Calu3 (cell line): ENCODE data around the gene CENPS. TPM values are rescaled to one million over a fixed set of nuclear protein-coding genes. Genes with fewer than 3 reads are reported as not detected.

Experiments
- BruUV-seq: library from RNA; stranded (reverse); fragments of 400-500 nt; replicated peaks from 2 replicates; lab custom pipeline; 2021; lab: Mats Ljungman, UMichigan
- CTCF ChIA-PET: fragments of 300-600 bp; sonication (Branson Sonifier 250); formaldehyde crosslinking; loops from one replicate; lab custom pipeline; 2022; ENCODE audit warnings: antibody characterized with exemption; lab: Charles Lee
- DNase-seq: peaks from one replicate; pipeline ENCODE4 v3.0.0; 2022
- H3K27ac Mint-ChIP-seq: one replicate; pipeline ENCODE4 v1.8.0; 2022; ENCODE audit warnings: mixed read lengths; ENCODE audit not compliant: unreplicated experiment
- H3K27me3 Mint-ChIP-seq: one replicate; pipeline ENCODE4 v1.8.0; 2022; ENCODE audit warnings: mixed read lengths; ENCODE audit not compliant: unreplicated experiment
- H3K36me3 Mint-ChIP-seq: one replicate; pipeline ENCODE4 v1.8.0; 2022; ENCODE audit warnings: mild to moderate bottlenecking, moderate library complexity, mixed read lengths; ENCODE audit not compliant: insufficient read depth, unreplicated experiment
- H3K4me1 Mint-ChIP-seq: one replicate; pipeline ENCODE4 v1.8.0; 2022; ENCODE audit warnings: mild to moderate bottlenecking, low read depth, mixed read lengths; ENCODE audit not compliant: unreplicated experiment
- H3K4me3 Mint-ChIP-seq: one replicate; pipeline ENCODE4 v1.8.0; 2022; ENCODE audit warnings: mild to moderate bottlenecking, low read depth, moderate library complexity, mixed read lengths; ENCODE audit not compliant: unreplicated experiment
- H3K9me3 Mint-ChIP-seq: one replicate; pipeline ENCODE4 v1.8.0; 2022; ENCODE audit warnings: low read depth, mixed read lengths; ENCODE audit not compliant: unreplicated experiment
- CTCF ChIP-seq: fragments of 200-600 bp; IDR thresholded peaks from one replicate; pipeline ENCODE4 v1.8.0; 2022; ENCODE audit warnings: antibody characterized with exemption; ENCODE audit not compliant: unreplicated experiment
- intact Hi-C: fragments of 100-400 bp; cut with micrococcal nuclease; formaldehyde crosslinking; loops from one replicate; pipeline ENCODE4 v1.10.0; 2022; ENCODE audit not compliant: unreplicated experiment
- total RNA-seq: library from RNA; stranded (reverse); gene quantifications from 2 replicates; pipeline ENCODE4 v1.2.3, GENCODE V29; 2022

CENPS gene
- total RNA-seq, 1 experiment from 2014 or later, result 18.0 TPM

GRCh38 chr1:10489291-10490055 lies 59.2 kb downstream of the CENPS start:
- H3K9me3 Mint-ChIP-seq, result no peaks in the 10 kb centered on the region
- BruUV-seq, result no TSS peak
- TF ChIP-seq CTCF, result no peak
- CTCF ChIA-PET, result no interaction called here
- H3K27me3 Mint-ChIP-seq, result no peaks in the 10 kb centered on the region
- intact Hi-C loops, result loop anchor here (10.0 kb wide), 1 partner anchor 115 kb away; no protein-coding TSS in a partner anchor
- peaks cover 4% of the 10 kb centered on the region for H3K36me3 Mint-ChIP-seq
- H3K4me1 Mint-ChIP-seq, result peaks cover 10% of the 10 kb centered on the region
- DNase-seq, result no peak
- H3K4me3 Mint-ChIP-seq, result no peak overlapping the region
- H3K27ac Mint-ChIP-seq, result no peak overlapping the region

GRCh38 chr1:10490286-10490970 lies 60.2 kb downstream of the CENPS start:
- Mint-ChIP-seq H3K36me3 (peaks cover 4% of the 10 kb centered on the region), H3K27ac (no peak overlapping the region), H3K9me3 (no peaks in the 10 kb centered on the region), H3K4me1 (peaks cover 19% of the 10 kb centered on the region), H3K27me3 (no peaks in the 10 kb centered on the region), H3K4me3 (no peak overlapping the region)
- BruUV-seq, result no TSS peak
- no peak for DNase-seq
- no peak for TF ChIP-seq CTCF
- CTCF ChIA-PET, result interaction anchor here (0.7 kb wide), 1 partner anchor 61 kb away, joined by 7 read pairs; no protein-coding TSS in a partner anchor
- intact Hi-C loops, result loop anchor here (10.0 kb wide), 1 partner anchor 116 kb away; no protein-coding TSS in a partner anchor

Other genes with a start within 250 kb of the CENPS start
- 17.1 and 17.8 TPM in 2 replicates for gene KIF1B, start 219.9 kb upstream of the CENPS start, total RNA-seq
- 142 and 155 TPM in 2 replicates for gene PGD, start 31.4 kb upstream of the CENPS start, total RNA-seq
- gene CORT, start 19.6 kb downstream of the CENPS start, total RNA-seq, result 0.73 TPM in 1 of 2 replicates, not detected in the other
- 45.2 and 50.6 TPM in 2 replicates for gene DFFA, start 42.1 kb downstream of the CENPS start, total RNA-seq
- 17.6 and 17.7 TPM in 2 replicates for gene PEX14, start 44.5 kb downstream of the CENPS start, total RNA-seq